SK-N-MC (cell line): ENCODE results near the gene MINDY4.

Source experiments
- EZH2 ChIP-seq: fragments of 200-600 bp; sonication (generic); IDR thresholded peaks from one replicate; pipeline ENCODE4 v1.6.1; 2017; ENCODE audit warnings: antibody characterized with exemption
- POLR2AphosphoS5 ChIP-seq: IDR thresholded peaks from 2 replicates; pipeline ENCODE4 v1.6.1; 2012; ENCODE audit warnings: mild to moderate bottlenecking, low read depth, low read length, borderline replicate concordance

DNA sequence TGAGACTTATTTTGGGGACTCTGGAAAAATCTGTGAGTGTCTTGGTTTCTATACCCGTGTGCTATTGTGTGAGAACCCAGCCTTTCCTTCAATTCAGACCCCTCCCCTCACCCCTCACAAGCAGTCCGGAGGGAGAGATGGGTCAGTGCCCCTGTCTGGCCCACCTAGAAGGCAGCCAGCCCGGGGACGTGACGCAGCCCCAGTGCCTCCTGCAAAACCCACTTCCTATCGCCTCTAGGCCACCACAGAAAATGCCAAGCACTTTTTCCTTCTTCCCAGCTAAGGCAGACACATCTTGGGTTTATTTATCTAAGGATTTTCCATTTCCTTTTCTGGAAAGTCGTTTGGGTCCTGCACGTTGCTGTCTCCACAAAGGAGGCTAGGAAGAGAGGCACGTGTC is 128.8 kb downstream of the MINDY4 start:
- TF ChIP-seq EZH2, result no peak
- no peak for TF ChIP-seq POLR2AphosphoS5
